DOHH2 (cell line): ENCODE measurements around the gene SEMA4G.

Source experiments
- EZH2phosphoT487 ChIP-seq: fragments of 200-600 bp; sonication (generic); IDR thresholded peaks from 2 replicates; pipeline ENCODE4 v1.6.1; 2017; ENCODE audit warnings: borderline replicate concordance, mild to moderate bottlenecking, antibody characterized with exemption, low read length, moderate library complexity, mixed read lengths
- TF ChIP-seq, protein P1 (sequence below): fragments of 200-600 bp; sonication (generic); IDR thresholded peaks from one replicate; pipeline ENCODE4 v1.5.1; 2014; ENCODE audit warnings: antibody characterized with exemption, mild to moderate bottlenecking, low read depth, low read length; ENCODE audit not compliant: poor library complexity, severe bottlenecking

DNA sequence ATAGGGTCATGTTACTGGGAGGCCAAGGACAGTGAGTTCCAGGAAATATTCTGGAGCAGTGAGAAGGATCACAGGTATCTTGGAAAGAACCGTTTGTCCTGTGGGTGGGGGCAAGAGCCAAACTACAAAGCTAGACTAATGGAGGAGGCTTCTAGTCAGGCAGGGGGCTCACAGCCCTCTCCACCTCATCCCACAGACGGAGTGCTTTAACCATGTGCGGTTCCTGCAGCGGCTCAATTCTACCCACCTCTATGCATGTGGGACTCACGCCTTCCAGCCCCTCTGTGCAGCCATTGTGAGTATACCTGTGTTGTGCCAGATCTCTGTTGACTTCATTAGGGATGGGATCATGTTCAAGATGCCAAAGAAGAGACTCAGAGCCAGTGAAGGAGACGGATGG lies 8.1 kb downstream of the SEMA4G start:
- TF ChIP-seq, protein P1, sequence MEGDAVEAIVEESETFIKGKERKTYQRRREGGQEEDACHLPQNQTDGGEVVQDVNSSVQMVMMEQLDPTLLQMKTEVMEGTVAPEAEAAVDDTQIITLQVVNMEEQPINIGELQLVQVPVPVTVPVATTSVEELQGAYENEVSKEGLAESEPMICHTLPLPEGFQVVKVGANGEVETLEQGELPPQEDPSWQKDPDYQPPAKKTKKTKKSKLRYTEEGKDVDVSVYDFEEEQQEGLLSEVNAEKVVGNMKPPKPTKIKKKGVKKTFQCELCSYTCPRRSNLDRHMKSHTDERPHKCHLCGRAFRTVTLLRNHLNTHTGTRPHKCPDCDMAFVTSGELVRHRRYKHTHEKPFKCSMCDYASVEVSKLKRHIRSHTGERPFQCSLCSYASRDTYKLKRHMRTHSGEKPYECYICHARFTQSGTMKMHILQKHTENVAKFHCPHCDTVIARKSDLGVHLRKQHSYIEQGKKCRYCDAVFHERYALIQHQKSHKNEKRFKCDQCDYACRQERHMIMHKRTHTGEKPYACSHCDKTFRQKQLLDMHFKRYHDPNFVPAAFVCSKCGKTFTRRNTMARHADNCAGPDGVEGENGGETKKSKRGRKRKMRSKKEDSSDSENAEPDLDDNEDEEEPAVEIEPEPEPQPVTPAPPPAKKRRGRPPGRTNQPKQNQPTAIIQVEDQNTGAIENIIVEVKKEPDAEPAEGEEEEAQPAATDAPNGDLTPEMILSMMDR = no peak
- no peak for TF ChIP-seq EZH2phosphoT487
